A549 (cell line): Measurements from ENCODE around the gene ANGEL2. TPM values are rescaled to one million over a fixed set of nuclear protein-coding genes. Genes with fewer than 3 reads are reported as not detected.

Experiments used
- ATAC-seq, 2 experiments: fragments of 200-7000 bp in 1 of 2; fragments of >200 bp in 1 of 2; cut with Nextera tagmentation in 1 of 2; cut with Tn5 transposase in 1 of 2; 3 replicates each; pipeline versions ENCODE4 v1.8.0 to v1.9.1; 2018 to 2020; ENCODE audit warnings: mild to moderate bottlenecking in 1 of 2, moderate library complexity in 1 of 2
- CTCF ChIA-PET: fragments of 300-600 bp; sonication (Branson Sonifier 250); formaldehyde crosslinking; extraction: SDS; loops from one replicate; lab custom pipeline; 2021; ENCODE audit warnings: antibody characterized with exemption, inconsistent platforms; lab: Yijun Ruan, JAX
- POLR2A ChIA-PET: fragments of 350-600 bp; formaldehyde crosslinking; extraction: SDS; loops from one replicate; lab custom pipeline; 2021; ENCODE audit warnings: antibody characterized with exemption, inconsistent platforms; lab: Yijun Ruan, JAX
- DNase-seq, 2 experiments: peaks; one replicate each; pipeline versions ENCODE4 v3.0.0 to v3.0.0-alpha.2; 2011 to 2016; ENCODE audit warnings: low read depth in 1 of 2, low spot score in 1 of 2
- FAIRE-seq: peaks from 2 replicates; lab custom pipeline; 2011; peaks lifted over from hg19 to GRCh38; lab: Jason Lieb, UNC
- H3K27ac ChIP-seq, 2 experiments: fragments of >200 bp; sonication (Bioruptor Twin); formaldehyde crosslinking; 3 replicates each; pipeline ENCODE4 v1.5.1; 2016 to 2017
- H3K4me1 ChIP-seq: fragments of >200 bp; sonication (Bioruptor Twin); formaldehyde crosslinking; 3 replicates; pipeline ENCODE4 v1.6.1; 2016
- H3K4me2 ChIP-seq: fragments of >200 bp; sonication (Bioruptor Twin); formaldehyde crosslinking; 3 replicates; pipeline ENCODE4 v1.6.1; 2016
- H3K4me3 ChIP-seq: fragments of >200 bp; sonication (Bioruptor Twin); formaldehyde crosslinking; 3 replicates; pipeline ENCODE4 v1.5.1; 2016
- H3K9me3 ChIP-seq: fragments of >200 bp; sonication (Bioruptor Twin); formaldehyde crosslinking; 3 replicates; pipeline ENCODE4 v1.6.1; 2016
- CBX8 ChIP-seq: fragments of 200-600 bp; sonication (generic); IDR thresholded peaks from 2 replicates; pipeline ENCODE4 v1.6.1; 2016
- CEBPB ChIP-seq, 2 experiments: fragments of >200 bp in 1 of 2; sonication (Bioruptor Twin) in 1 of 2; formaldehyde crosslinking in 1 of 2; IDR thresholded peaks; 2 replicates each; pipeline ENCODE4 v1.6.1; 2012 to 2016
- CHD2 ChIP-seq: fragments of 150-350 bp; IDR thresholded peaks from 2 replicates; pipeline ENCODE4 v1.6.1; 2014; ENCODE audit warnings: low read length; ENCODE audit not compliant: partially characterized antibody
- CHD4 ChIP-seq: fragments of 200-600 bp; sonication (generic); IDR thresholded peaks from 2 replicates; pipeline ENCODE4 v1.6.1; 2016; ENCODE audit warnings: antibody characterized with exemption, mild to moderate bottlenecking, borderline replicate concordance
- EHF ChIP-seq: fragments of 250-450 bp; sonication (Bioruptor Pico); IDR thresholded peaks from 2 replicates; pipeline ENCODE4 v1.5.0; 2020; ENCODE audit warnings: mild to moderate bottlenecking
- EHMT2 ChIP-seq: fragments of 200-600 bp; sonication (generic); IDR thresholded peaks from 2 replicates; pipeline ENCODE4 v1.6.1; 2016; ENCODE audit warnings: antibody characterized with exemption, low read depth, mild to moderate bottlenecking, moderate library complexity
- EP300 ChIP-seq, 2 experiments: fragments of >200 bp; sonication (Bioruptor Twin); formaldehyde crosslinking; IDR thresholded peaks; 2 replicates in 1 of 2; 3 replicates in 1 of 2; pipeline ENCODE4 v1.6.1; 2016 to 2017
- ESRRA ChIP-seq: fragments of 150-350 bp; IDR thresholded peaks from 2 replicates; pipeline ENCODE4 v1.6.1; 2014; ENCODE audit warnings: mild to moderate bottlenecking, low read length, borderline replicate concordance
- FOXS1 ChIP-seq: fragments of 250-450 bp; sonication (Bioruptor Pico); IDR thresholded peaks from 2 replicates; pipeline ENCODE4 v1.5.0; 2020; ENCODE audit warnings: mild to moderate bottlenecking, moderate library complexity
- HEYL ChIP-seq: fragments of 250-450 bp; sonication (Bioruptor Pico); IDR thresholded peaks from 2 replicates; pipeline ENCODE4 v1.8.0; 2021; ENCODE audit warnings: mild to moderate bottlenecking, moderate library complexity
- JUNB ChIP-seq: fragments of >200 bp; sonication (Bioruptor Twin); formaldehyde crosslinking; IDR thresholded peaks from 2 replicates; pipeline ENCODE4 v1.6.1; 2016
- KDM1A ChIP-seq: fragments of 200-600 bp; sonication (generic); IDR thresholded peaks from 2 replicates; pipeline ENCODE4 v1.6.1; 2016; ENCODE audit warnings: low read depth, mild to moderate bottlenecking
- NFE2L2 ChIP-seq: fragments of 150-350 bp; conservative IDR thresholded peaks from 2 replicates; pipeline ENCODE4 v1.6.1; 2014; ENCODE audit warnings: low read length
- POLR2A ChIP-seq: IDR thresholded peaks from 2 replicates; pipeline ENCODE4 v1.6.1; 2012; ENCODE audit warnings: mild to moderate bottlenecking, low read length
- TP53 ChIP-seq: fragments of 250-450 bp; sonication (Bioruptor Pico); IDR thresholded peaks from 2 replicates; pipeline ENCODE4 v1.5.0; 2021; ENCODE audit warnings: mild to moderate bottlenecking, moderate library complexity
- ZFP36 ChIP-seq: fragments of 450-650 bp; IDR thresholded peaks from 2 replicates; pipeline ENCODE4 v1.6.1; 2014; ENCODE audit warnings: borderline replicate concordance; ENCODE audit not compliant: partially characterized antibody
- ZNF302 ChIP-seq: fragments of 250-450 bp; sonication (Bioruptor Pico); IDR thresholded peaks from 2 replicates; pipeline ENCODE4 v1.9.0; 2021; ENCODE audit warnings: inconsistent platforms, mild to moderate bottlenecking, moderate library complexity
- WGBS: methylation state at CpG from one replicate; pipeline ENCODE4 v1.1.6; 2017; ENCODE audit errors: missing lambda C conversion rate; 5-methylcytosine and 5-hydroxymethylcytosine counted together
- polyA plus RNA-seq, 4 experiments: library from polyadenylated mRNA; depleted of rRNA in 3 of 4; stranded (reverse); fragments of >200 nt; fragmentation: RNase III in 1 of 4; extraction: RNeasy Plus Mini Kit Qiagen cat#74134 plus additional on column Dnase treatment in 1 of 4; gene quantifications; 2 replicates in 3 of 4; 3 replicates in 1 of 4; pipeline ENCODE4 v1.2.3, GENCODE V29; 2011 to 2017
- TF ChIP-seq, protein P1 (sequence below): IDR thresholded peaks from 2 replicates; pipeline ENCODE4 v1.6.1; 2012; ENCODE audit warnings: low read depth, borderline replicate concordance
- TF ChIP-seq, protein P2 (sequence below): fragments of 200-600 bp; sonication (generic); IDR thresholded peaks from 2 replicates; pipeline ENCODE4 v1.6.1; 2016; ENCODE audit warnings: antibody characterized with exemption, mild to moderate bottlenecking, moderate library complexity
- TF ChIP-seq, protein P3 (sequence below): fragments of >200 bp; sonication (Bioruptor Twin); formaldehyde crosslinking; IDR thresholded peaks from 2 replicates; pipeline ENCODE4 v1.6.1; 2016
- TF ChIP-seq, protein P4 (sequence below): fragments of 150-350 bp; IDR thresholded peaks from 2 replicates; pipeline ENCODE4 v1.6.1; 2014; ENCODE audit warnings: low read depth, mild to moderate bottlenecking, low read length

The ANGEL2 gene
- polyA plus RNA-seq, 2 of the 4 experiments (the other 2 are of a cell fraction): 20.4 to 38.9 TPM

DNA sequence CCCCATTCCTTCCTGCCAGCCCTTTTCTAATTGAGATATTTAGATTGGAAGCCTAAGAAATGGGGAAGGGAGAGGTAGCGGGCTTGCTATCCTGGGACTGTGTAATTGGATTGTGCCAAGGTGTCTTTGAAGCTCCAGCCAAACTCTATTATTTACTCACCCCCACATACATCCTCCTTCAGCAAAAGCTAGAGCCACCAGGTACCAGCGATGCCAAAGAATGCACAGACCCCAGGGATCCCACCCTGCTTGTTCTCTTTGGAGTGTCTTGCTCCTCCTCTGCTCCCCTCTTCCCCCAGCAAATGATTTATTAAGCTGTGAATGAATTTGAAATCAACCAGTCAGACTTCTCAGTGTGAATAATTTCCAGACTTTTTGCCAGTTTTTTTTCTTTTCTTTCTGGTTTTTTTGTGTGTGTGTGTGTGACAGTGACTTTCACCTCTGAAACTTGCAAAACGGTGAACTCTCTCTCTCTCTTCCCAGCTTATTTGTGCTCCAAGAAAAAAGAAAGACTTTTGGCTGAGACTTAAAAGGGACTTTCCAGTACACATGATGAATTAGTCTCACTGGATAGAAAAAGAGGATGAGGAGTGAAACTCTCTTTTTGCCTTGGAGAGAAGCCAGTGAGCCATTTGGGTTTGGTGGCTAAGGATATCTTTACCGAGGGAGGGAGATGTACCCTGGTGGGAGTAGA is 63.6 kb downstream of the ANGEL2 start:
- POLR2A ChIA-PET: no interaction called here
- FAIRE-seq: no peak
- no peak for ATAC-seq
- no peak for TF ChIP-seq CHD2
- no peak for TF ChIP-seq CBX8
- TF ChIP-seq ZNF302 (CRISPR knock-in tag): no peak
- TF ChIP-seq, protein P1, sequence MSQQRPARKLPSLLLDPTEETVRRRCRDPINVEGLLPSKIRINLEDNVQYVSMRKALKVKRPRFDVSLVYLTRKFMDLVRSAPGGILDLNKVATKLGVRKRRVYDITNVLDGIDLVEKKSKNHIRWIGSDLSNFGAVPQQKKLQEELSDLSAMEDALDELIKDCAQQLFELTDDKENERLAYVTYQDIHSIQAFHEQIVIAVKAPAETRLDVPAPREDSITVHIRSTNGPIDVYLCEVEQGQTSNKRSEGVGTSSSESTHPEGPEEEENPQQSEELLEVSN: no peak
- no peak for TF ChIP-seq CEBPB (IDR thresholded peaks at IDR 0.05)
- TF ChIP-seq EHF (CRISPR knock-in tag): no peak
- TF ChIP-seq, protein P2, sequence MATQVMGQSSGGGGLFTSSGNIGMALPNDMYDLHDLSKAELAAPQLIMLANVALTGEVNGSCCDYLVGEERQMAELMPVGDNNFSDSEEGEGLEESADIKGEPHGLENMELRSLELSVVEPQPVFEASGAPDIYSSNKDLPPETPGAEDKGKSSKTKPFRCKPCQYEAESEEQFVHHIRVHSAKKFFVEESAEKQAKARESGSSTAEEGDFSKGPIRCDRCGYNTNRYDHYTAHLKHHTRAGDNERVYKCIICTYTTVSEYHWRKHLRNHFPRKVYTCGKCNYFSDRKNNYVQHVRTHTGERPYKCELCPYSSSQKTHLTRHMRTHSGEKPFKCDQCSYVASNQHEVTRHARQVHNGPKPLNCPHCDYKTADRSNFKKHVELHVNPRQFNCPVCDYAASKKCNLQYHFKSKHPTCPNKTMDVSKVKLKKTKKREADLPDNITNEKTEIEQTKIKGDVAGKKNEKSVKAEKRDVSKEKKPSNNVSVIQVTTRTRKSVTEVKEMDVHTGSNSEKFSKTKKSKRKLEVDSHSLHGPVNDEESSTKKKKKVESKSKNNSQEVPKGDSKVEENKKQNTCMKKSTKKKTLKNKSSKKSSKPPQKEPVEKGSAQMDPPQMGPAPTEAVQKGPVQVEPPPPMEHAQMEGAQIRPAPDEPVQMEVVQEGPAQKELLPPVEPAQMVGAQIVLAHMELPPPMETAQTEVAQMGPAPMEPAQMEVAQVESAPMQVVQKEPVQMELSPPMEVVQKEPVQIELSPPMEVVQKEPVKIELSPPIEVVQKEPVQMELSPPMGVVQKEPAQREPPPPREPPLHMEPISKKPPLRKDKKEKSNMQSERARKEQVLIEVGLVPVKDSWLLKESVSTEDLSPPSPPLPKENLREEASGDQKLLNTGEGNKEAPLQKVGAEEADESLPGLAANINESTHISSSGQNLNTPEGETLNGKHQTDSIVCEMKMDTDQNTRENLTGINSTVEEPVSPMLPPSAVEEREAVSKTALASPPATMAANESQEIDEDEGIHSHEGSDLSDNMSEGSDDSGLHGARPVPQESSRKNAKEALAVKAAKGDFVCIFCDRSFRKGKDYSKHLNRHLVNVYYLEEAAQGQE: no peak
- TF ChIP-seq, protein P3, sequence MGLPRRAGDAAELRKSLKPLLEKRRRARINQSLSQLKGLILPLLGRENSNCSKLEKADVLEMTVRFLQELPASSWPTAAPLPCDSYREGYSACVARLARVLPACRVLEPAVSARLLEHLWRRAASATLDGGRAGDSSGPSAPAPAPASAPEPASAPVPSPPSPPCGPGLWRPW: no peak
- TF ChIP-seq, protein P4, sequence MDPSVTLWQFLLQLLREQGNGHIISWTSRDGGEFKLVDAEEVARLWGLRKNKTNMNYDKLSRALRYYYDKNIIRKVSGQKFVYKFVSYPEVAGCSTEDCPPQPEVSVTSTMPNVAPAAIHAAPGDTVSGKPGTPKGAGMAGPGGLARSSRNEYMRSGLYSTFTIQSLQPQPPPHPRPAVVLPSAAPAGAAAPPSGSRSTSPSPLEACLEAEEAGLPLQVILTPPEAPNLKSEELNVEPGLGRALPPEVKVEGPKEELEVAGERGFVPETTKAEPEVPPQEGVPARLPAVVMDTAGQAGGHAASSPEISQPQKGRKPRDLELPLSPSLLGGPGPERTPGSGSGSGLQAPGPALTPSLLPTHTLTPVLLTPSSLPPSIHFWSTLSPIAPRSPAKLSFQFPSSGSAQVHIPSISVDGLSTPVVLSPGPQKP: no peak
- TF ChIP-seq FOXS1 (CRISPR knock-in tag): no peak
- TF ChIP-seq EP300 (IDR thresholded peaks at IDR 0.05): no peak
- no peak for TF ChIP-seq HEYL (CRISPR knock-in tag)
- no peaks in the 10 kb centered on the region for H3K9me3 ChIP-seq
- H3K4me3 ChIP-seq: no peak overlapping the region
- DNase-seq: no peak
- CTCF ChIA-PET: interaction anchor here (0.8 to 0.9 kb wide), 2 partner anchors 16 to 158 kb away, joined by 3 read pairs; no protein-coding TSS in a partner anchor
- H3K27ac ChIP-seq: 0 out of 6 replicates have a peak overlapping the region, but pooled peaks of 1 of the 2 experiments have one; percentile 10
- peak overlapping the region; percentile 21; the same call in 1 of the 3 replicates for H3K4me2 ChIP-seq
- peaks cover 7% of the 10 kb centered on the region; the same call in 1 of the 3 replicates for H3K4me1 ChIP-seq
- 81% methylated on average over 4 of the region's 4 CpGs for WGBS

DNA sequence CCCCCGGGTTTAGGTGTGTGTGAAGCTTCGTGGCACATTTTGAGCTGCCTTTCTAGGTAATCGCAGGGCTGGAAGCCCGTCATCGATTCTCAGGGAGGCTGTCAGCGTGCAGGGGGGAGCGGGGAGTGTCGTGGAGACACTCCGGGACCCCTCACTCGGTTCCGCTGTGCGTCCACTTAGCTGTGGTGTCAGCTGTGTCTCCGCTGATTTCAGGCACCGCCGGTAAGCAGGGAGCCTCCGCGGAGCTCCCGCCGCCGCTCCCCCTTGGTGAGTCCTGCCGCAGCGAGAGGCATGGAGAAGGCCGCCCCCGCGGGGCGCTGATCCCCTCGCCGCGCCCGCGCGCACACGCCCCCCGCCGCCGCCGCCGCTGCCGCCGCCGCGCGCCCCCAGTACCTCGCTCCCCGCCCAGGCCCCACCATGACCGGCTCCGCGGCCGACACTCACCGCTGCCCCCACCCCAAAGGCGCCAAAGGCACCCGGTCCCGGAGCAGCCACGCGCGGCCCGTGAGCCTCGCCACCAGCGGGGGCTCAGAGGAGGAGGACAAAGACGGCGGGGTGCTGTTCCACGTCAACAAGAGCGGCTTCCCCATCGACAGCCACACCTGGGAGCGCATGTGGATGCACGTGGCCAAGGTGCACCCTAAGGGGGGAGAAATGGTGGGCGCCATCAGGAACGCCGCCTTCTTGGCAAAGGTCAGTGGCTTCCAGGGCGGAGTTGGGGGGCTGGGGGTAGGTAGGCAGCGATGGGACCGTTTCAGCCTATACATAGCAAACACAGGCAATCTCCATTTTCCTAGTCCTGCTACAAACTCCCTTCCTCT is 64.3 kb downstream of the ANGEL2 start:
- DNase-seq (no peak), FAIRE-seq (no peak), ATAC-seq (no peak)
- WGBS: 88% methylated on average over 21 of the region's 72 CpGs
- H3K4me2 ChIP-seq: peak overlapping the region; percentile 93
- H3K27ac ChIP-seq: peak overlapping the region in 1 of 2 experiments; percentile 86; a peak in 4 of 6 replicates
- CTCF ChIA-PET: interaction anchor here (0.8 to 1.3 kb wide), 8 partner anchors 10 to 252 kb away, joined by 3 to 4 read pairs (median 3); partner anchors contain the start of gene BATF3
- peaks cover 7% of the 10 kb centered on the region; the same call in 1 of the 3 replicates for H3K4me1 ChIP-seq
- no peaks in the 10 kb centered on the region for H3K9me3 ChIP-seq
- POLR2A ChIA-PET: no interaction called here
- peak overlapping the region; percentile 61 for H3K4me3 ChIP-seq
- no peak for TF ChIP-seq EHMT2
- TF ChIP-seq POLR2A: no peak
- no peak for TF ChIP-seq NFE2L2
- TF ChIP-seq ZFP36: no peak
- TF ChIP-seq, protein P3: no peak
- no peak for TF ChIP-seq JUNB
- TF ChIP-seq TP53 (CRISPR knock-in tag): no peak
- TF ChIP-seq CHD4: no peak
- no peak for TF ChIP-seq KDM1A
- TF ChIP-seq ESRRA: no peak
- TF ChIP-seq CBX8: no peak
